ENCODE data around the gene CTSO.

Gene CTSO

DNA sequence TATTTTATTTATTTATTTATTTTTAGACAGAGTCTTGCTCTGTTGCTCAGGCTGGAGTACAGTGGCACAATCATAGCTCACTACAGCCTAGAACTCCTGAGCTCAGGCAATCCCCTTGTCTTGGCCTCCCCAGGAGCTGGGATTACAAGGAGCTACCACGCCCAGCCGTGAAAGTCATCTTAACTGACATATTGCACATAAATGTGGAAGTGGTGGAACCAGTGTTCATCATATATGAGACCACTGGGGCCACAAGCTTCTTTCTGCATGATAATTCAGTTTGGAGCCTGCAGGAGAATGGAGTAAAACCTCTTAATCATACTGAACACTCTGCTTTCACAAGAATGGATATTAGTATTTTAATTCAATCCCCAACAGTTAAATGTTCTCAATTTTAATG lies 12.5 kb upstream of the CTSO start:
- Histone ChIP-seq H3F3A (ENCODE audit: control insufficient read depth, insufficient read depth) (no peaks in the 10 kb centered on the region), H4K20me1 (ENCODE audit: control insufficient read depth, insufficient read depth, low read depth, low read length) (no peaks in the 10 kb centered on the region), H3K9me3 (ENCODE audit: control insufficient read depth, insufficient read depth, low read length) (no peaks in the 10 kb centered on the region), H3K4me1 (ENCODE audit: control insufficient read depth, low read length) (no peaks in the 10 kb centered on the region), H3K27ac (ENCODE audit: low read depth, low read length) (no peak overlapping the region), H3K79me2 (ENCODE audit: control insufficient read depth, low read length) (no peaks in the 10 kb centered on the region), H3K9me2 (replicated peaks; ENCODE audit: control insufficient read depth, low read length) (no peaks in the 10 kb centered on the region), H3K36me3 (ENCODE audit: control insufficient read depth, low read length) (no peaks in the 10 kb centered on the region), H3K27me3 (ENCODE audit: control insufficient read depth, low read length) (no peaks in the 10 kb centered on the region), H3K4me3 (ENCODE audit: low read length) (no peak overlapping the region), H3K4me2 (ENCODE audit: low read length) (no peak overlapping the region)
- no peak for TF ChIP-seq EZH2phosphoT487 (IDR thresholded peaks at IDR 0.05; ENCODE audit: borderline replicate concordance, low read length)
- TF ChIP-seq, protein P1, sequence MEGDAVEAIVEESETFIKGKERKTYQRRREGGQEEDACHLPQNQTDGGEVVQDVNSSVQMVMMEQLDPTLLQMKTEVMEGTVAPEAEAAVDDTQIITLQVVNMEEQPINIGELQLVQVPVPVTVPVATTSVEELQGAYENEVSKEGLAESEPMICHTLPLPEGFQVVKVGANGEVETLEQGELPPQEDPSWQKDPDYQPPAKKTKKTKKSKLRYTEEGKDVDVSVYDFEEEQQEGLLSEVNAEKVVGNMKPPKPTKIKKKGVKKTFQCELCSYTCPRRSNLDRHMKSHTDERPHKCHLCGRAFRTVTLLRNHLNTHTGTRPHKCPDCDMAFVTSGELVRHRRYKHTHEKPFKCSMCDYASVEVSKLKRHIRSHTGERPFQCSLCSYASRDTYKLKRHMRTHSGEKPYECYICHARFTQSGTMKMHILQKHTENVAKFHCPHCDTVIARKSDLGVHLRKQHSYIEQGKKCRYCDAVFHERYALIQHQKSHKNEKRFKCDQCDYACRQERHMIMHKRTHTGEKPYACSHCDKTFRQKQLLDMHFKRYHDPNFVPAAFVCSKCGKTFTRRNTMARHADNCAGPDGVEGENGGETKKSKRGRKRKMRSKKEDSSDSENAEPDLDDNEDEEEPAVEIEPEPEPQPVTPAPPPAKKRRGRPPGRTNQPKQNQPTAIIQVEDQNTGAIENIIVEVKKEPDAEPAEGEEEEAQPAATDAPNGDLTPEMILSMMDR (IDR thresholded peaks at IDR 0.05; ENCODE audit: low read depth, low read length, poor library complexity, severe bottlenecking) = no peak

DNA sequence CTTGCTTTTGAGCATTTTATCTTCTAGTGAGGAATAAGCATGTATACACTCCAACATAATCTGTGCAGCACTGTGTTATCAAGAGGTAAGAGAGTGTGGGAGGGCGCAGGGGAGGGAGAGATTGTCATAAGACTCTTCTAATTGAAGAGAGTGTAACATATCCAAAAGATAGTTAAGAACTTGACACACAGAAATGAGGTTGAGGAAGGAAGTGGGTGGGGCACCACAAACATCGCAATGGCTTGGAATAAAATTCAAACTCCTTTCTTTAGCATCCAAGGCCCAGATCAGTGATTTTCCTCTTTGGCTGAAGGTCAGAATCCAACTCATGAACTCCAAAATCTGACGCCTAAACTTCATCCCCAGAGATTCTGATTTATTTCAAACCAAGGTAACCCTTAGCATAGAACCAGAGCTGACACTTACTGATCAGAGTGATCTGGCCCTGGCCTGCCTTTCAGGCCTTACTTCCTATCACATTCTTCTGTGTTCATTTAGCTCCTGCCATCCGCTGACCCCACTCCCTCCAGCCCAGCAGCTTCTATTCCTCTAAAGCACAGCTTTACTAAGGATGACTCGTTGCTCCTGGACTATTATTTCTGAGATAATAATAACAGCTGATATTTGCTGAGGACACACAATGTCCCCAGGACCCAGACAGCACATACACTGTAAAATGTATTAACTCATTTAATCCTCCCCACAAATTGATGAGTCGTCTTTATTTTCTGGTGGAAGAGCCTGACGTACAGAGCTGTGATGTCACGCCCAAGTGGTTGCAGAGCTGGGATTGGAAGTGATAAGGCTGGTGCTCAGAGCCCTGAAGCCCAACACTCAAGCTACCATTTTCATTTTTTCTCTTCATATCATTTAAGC lies 10.6 kb upstream of the CTSO start:
- Histone ChIP-seq H3K79me2 (ENCODE audit: control insufficient read depth, low read length) (no peaks in the 10 kb centered on the region), H3K4me2 (ENCODE audit: low read length) (no peak overlapping the region), H3K4me3 (ENCODE audit: low read length) (no peak overlapping the region), H3K36me3 (ENCODE audit: control insufficient read depth, low read length) (no peaks in the 10 kb centered on the region), H3F3A (ENCODE audit: control insufficient read depth, insufficient read depth) (no peaks in the 10 kb centered on the region), H3K9me2 (replicated peaks; ENCODE audit: control insufficient read depth, low read length) (no peaks in the 10 kb centered on the region), H4K20me1 (ENCODE audit: control insufficient read depth, insufficient read depth, low read depth, low read length) (no peaks in the 10 kb centered on the region), H3K4me1 (ENCODE audit: control insufficient read depth, low read length) (no peaks in the 10 kb centered on the region), H3K27me3 (ENCODE audit: control insufficient read depth, low read length) (no peaks in the 10 kb centered on the region), H3K27ac (ENCODE audit: low read depth, low read length) (no peak overlapping the region), H3K9me3 (ENCODE audit: control insufficient read depth, insufficient read depth, low read length) (no peaks in the 10 kb centered on the region)
- no peak for TF ChIP-seq EZH2phosphoT487 (IDR thresholded peaks at IDR 0.05; ENCODE audit: borderline replicate concordance, low read length)
- TF ChIP-seq, protein P1 (IDR thresholded peaks at IDR 0.05; ENCODE audit: low read depth, low read length, poor library complexity, severe bottlenecking) = no peak

DNA sequence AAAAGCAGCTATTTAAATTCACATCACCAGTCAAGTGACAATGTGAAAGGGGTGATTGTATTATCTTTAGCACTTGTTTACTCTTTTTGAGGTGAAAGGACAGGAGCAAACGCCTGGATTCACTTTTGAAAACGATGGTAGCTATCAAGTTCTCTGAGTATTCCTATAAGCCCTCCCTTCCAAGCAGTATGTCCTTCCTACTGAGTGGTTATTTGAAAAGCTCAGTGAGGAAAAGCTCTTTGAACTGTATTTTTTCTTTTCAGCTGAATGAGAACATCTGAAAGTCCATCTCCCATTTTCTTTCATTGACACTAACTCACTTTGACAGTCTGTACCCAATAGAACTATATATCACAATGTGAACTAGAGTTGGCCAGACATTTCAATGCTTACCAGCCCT lies 9.1 kb upstream of the CTSO start:
- Histone ChIP-seq H4K20me1 (ENCODE audit: control insufficient read depth, insufficient read depth, low read depth, low read length) (no peaks in the 10 kb centered on the region), H3F3A (ENCODE audit: control insufficient read depth, insufficient read depth) (no peaks in the 10 kb centered on the region), H3K9me3 (ENCODE audit: control insufficient read depth, insufficient read depth, low read length) (no peaks in the 10 kb centered on the region), H3K27me3 (ENCODE audit: control insufficient read depth, low read length) (no peaks in the 10 kb centered on the region), H3K9me2 (replicated peaks; ENCODE audit: control insufficient read depth, low read length) (no peaks in the 10 kb centered on the region), H3K27ac (ENCODE audit: low read depth, low read length) (no peak overlapping the region), H3K79me2 (ENCODE audit: control insufficient read depth, low read length) (no peaks in the 10 kb centered on the region), H3K4me1 (ENCODE audit: control insufficient read depth, low read length) (no peaks in the 10 kb centered on the region), H3K36me3 (ENCODE audit: control insufficient read depth, low read length) (no peaks in the 10 kb centered on the region), H3K4me2 (ENCODE audit: low read length) (no peak overlapping the region), H3K4me3 (ENCODE audit: low read length) (no peak overlapping the region)
- no peak for TF ChIP-seq EZH2phosphoT487 (IDR thresholded peaks at IDR 0.05; ENCODE audit: borderline replicate concordance, low read length)
- TF ChIP-seq, protein P1 (IDR thresholded peaks at IDR 0.05; ENCODE audit: low read depth, low read length, poor library complexity, severe bottlenecking) = no peak

Data from DOHH2 (cell line).